Measurements from ENCODE around the gene REEP1.

REEP1 gene

DNA sequence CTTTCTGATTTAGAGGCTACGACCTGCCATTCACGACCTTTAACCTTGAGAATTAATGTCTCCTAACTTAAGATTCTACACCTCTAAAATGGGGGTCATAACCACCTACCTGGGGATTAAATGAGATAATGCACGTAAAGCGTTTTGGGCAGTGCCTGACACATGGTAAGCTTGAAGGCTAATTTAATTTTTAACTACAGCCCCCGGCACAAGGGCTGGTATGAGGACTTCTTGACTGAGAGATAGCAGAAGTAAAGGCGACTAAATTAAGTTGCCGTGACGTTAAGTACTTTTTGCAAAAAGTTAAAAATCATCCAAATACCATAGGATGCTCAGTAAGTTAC lies 137.6 kb downstream of the REEP1 start:
- DNase-seq (ENCODE audit: low read depth, low spot score) = no peak

DNA sequence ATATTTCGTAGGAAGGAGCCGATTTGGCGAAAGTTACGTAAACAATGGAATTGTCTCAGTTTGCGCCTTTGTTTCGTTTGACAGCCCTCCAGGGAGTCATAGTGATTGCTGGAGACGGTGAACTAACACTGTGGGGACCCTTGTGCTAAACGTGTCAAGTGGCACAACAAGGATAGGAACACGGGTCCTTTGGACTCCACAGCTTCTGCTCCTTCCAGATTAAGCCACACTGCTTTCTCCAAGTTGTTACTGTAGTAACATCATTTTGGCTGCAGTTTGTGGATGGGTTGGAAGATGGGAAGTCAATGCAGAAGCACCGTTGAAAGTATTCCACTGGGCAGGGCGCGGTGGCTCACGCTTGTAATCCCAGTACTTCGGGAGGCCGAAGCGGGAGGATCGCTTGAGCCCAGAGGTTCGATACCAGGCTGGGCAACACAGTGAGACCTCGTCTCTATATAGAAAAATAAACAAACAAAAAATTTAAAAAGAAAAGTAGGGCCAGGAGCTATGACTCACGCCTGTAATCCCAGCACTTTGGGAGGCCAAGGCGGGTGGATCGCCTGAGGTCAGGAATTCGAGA lies 141.5 kb downstream of the REEP1 start:
- DNase-seq (ENCODE audit: low read depth, low spot score) = no peak

- DNase-seq (ENCODE audit: low read depth, low spot score) = peak; percentile 98
Observed at GRCh38 chr2:86195055-86195807, 142.2 kb downstream of the REEP1 start, which contains the start of gene IMMT. Gene IMMT (minus strand): TSS chr2:86195462. CDS start chr2:86195382, 80 bp downstream.

DNA sequence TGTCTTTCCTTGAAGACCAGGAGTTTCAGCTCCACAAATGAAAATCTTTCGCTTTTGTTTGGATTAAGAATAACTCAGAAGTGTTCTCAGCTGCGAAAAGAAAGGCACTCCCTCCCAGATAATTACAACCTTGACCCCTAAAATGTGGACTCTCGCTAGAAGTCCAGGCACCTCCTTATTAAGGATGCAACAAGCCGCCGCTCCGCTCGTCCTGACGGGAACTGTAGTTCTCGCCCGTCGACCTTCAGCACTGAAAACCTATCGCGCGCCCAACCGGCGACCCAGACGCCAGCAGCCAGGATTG lies 142.7 kb downstream of the REEP1 start:
- DNase-seq (ENCODE audit: low read depth, low spot score) = no peak

GRCh38 chr2:86193901-86194567 lies 143.4 kb downstream of the REEP1 start:
- peak; percentile 40 for DNase-seq (ENCODE audit: low read depth, low spot score)

- DNase-seq (ENCODE audit: low read depth, low spot score) = no peak
Observed at GRCh38 chr2:86189782-86190416, 147.5 kb downstream of the REEP1 start.

GRCh38 chr2:86186431-86186830 lies 151.0 kb downstream of the REEP1 start:
- no peak for DNase-seq (ENCODE audit: low read depth, low spot score)

GRCh38 chr2:86185517-86186212 lies 151.8 kb downstream of the REEP1 start:
- no peak for DNase-seq (ENCODE audit: low read depth, low spot score)

DNA sequence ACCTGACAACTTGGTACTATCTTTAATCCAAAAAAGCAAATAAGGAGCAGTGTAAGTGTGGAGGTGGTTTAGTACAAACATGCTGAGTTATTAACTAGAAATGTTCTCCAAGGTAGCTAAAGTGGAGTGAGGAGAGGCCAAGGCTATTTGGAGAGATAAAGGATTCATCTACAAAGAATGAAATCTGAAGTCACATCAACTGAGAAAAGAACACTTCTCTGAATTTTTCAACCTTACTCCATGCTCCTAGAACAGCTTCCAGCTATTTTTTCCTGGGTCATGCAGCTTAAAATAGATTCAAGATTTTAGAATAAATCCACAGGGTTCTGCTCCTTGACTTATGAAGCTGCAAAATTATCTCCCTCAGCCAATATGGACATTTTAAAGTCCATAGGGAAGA lies 160.8 kb downstream of the REEP1 start:
- DNase-seq (ENCODE audit: low read depth, low spot score) = no peak

DNA sequence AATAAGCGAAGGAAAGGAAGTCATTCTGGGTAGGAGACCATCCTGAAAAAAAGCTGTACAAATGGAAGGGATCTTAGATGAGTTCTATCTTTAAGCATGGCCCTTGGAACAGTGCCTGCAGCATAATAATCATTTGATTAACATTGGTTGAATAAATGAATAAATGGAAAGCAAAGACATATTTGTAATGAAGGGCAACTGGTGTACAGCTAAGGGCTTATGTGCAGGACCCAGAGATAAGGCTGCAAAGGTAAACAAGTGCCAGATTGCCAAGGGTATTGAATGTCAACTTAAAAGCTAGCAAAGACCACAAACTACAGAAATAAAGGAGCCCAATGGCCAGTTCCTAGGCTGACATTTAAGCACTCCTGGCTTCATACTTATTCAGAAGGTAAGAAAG lies 161.6 kb downstream of the REEP1 start:
- no peak for DNase-seq (ENCODE audit: low read depth, low spot score)

- DNase-seq (ENCODE audit: low read depth, low spot score) = no peak
Observed at GRCh38 chr2:86174445-86174844, 163.0 kb downstream of the REEP1 start.

DNA sequence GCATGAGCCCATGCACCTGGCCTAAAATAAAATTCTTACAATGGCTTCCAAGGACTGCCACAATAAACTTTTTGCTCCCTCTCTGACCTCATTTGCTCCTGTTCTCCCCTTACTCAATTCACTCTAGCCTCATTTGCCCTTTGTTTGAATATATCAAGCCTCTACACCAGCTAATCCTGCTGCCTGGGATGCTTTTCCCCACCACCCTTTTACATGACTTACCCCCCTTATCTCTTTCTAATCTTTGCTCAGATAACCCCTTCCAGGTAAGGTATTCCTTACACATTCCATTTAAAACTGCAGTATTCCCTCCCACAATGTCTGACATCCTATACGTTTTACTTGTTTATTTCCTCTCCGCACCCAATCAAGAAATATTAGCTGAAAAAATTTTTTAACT lies 164.8 kb downstream of the REEP1 start:
- DNase-seq (ENCODE audit: low read depth, low spot score) = no peak

GRCh38 chr2:86171295-86171694 lies 166.1 kb downstream of the REEP1 start:
- DNase-seq (ENCODE audit: low read depth, low spot score) = no peak

DNA sequence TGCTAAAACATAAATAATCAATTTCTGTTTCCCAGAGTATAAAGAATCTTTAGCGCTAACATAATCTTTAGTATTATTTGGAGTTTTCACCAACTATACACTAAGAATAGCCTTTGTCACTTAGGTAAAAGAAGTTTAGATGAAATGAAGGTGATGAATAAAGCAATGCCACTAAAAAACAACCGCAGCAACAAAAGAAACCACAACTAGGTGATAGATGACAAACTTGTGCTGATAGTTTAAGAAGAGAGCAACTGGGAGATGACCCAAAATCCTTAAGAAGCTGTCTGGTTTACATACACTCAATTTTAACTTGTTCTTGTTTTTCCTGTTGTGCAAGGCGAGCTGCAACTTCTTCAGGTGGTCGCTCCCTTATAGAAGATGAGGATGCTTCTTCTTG lies 167.0 kb downstream of the REEP1 start:
- no peak for DNase-seq (ENCODE audit: low read depth, low spot score)

All from ELF-1 (cell line).